ENCODE data around the gene REG4.

Gene REG4

GRCh38 chr1:119778886-119779560 lies 32.2 kb downstream of the REG4 start:
- DNase-seq = no peak

GRCh38 chr1:119778359-119778758 lies 32.9 kb downstream of the REG4 start:
- DNase-seq = no peak

GRCh38 chr1:119774746-119775490 lies 36.3 kb downstream of the REG4 start:
- DNase-seq = no peak

DNA sequence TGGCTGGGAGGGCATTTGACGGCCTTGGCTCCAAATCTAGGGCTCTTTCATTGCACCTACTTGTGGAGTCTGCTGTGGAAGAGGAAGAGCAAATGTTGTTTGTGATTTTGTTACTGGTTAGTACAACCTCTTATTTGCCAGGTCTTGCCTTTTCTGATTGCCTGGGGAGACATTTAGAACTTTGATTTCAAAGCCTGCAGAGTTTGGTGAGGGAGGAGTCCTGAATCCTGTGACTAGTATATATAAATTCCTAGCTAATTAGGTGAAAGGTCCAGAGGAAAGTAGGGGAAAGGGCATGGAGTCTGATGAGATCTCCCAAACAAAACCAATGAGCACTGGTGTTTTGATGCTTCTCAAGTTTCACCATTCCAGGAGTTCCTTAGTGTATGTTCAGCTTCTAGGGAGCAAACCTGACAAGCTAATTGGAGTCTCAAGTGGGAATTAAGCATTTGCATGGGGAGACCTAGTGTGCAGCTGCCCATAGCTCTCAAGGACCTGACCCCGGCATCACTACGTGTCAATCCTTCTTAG lies 37.5 kb downstream of the REG4 start:
- DNase-seq = peak; percentile 17

GRCh38 chr1:119772298-119772697 lies 39.0 kb downstream of the REG4 start:
- DNase-seq = no peak

- DNase-seq = no peak
Observed at GRCh38 chr1:119771770-119772169, 39.5 kb downstream of the REG4 start.

GRCh38 chr1:119771016-119771415 lies 40.2 kb downstream of the REG4 start:
- DNase-seq = no peak

DNA sequence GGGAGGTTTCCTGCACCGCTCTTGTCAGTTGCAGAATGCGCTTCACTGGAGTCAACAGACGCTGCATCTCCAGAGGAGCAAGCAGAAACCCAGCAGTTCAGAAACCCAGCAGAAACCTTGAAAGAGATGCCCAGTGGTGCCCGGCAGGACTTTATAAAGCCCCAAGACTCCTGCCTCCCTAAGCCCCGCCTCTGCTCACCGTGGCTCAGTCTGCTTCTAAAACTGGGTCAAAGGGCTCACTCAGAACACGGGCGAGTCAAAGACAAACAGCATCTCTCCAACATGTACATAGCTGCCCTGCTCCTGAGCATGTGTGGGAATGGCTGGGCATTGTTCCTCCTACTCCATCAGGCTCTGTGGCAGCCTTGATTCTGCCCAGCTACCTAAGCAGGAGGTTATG lies 42.5 kb downstream of the REG4 start, which contains the start of gene HMGCS2:
Gene HMGCS2 (minus strand): TSS at position 128 of the 400 bp plus-strand sequence. CDS start 61 bp downstream, at position 67.
- DNase-seq = no peak

GRCh38 chr1:119767486-119767885 lies 43.8 kb downstream of the REG4 start:
- no peak for DNase-seq

GRCh38 chr1:119766374-119766794 lies 44.9 kb downstream of the REG4 start:
- DNase-seq = no peak

DNA sequence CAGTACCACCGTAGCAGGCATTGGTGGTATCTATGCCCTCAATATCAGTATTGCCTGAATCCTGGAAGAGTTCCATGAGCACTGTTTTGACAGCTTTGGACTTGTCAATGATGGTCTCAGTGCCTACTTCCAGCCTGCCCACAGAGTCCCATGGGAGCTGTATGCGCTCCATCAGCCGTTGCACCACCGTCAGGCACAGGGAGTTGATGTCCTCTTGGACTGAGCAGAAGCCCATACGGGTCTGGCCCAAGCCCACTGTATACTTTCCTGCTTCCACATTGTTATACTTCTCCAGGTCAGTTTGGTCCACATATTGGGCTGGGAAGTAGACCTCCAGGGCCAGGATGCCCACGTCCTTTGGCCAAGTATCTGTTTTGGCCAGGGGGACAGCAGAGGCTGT lies 47.0 kb downstream of the REG4 start:
- DNase-seq = no peak

GRCh38 chr1:119762953-119763352 lies 48.3 kb downstream of the REG4 start:
- DNase-seq = no peak

DNA sequence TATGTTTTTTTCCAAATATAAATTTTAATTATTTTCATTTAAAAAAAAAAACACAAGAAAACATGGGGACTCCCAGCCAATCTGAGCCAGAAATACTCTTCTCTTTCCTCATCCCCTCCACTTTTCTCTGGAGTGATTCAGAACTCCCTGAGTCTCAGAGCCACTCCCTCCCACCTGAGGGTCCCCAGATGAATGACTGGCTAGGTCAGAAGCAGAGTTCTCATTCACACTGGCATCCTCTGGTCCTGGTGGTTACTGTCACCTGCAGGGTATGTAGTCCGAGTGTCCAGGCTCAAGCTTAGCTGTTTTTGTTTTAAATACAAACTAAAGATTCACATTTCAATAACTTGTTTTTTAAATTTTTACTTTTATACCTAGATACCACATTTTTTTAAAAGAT lies 48.9 kb downstream of the REG4 start:
- DNase-seq = no peak

GRCh38 chr1:119758584-119758983 lies 52.7 kb downstream of the REG4 start:
- no peak for DNase-seq

- DNase-seq = no peak
Observed at GRCh38 chr1:119752592-119752991, 58.7 kb downstream of the REG4 start.

DNA sequence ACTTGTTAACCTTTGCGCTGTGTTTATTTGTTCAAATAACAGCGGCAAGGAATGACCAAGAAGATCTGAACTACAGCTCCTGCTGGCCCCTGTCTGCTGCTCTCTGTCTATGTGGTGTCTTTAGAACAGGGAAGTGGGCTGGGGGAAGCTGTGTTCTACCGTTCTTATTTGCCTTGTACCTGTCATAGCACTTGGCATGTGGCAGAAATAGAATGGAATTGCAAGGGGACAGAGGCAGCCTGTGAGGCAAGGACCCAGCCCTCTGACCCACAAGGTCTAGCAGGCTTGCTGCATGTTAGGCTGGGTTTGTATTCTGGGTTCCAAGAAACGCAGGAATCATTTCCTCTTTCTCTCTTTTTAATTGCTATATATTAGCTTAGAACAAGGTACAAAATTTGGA lies 63.2 kb downstream of the REG4 start:
- DNase-seq = no peak

GRCh38 chr1:119747451-119747850 lies 63.8 kb downstream of the REG4 start:
- no peak for DNase-seq

GRCh38 chr1:119745034-119745433 lies 66.2 kb downstream of the REG4 start:
- no peak for DNase-seq

GRCh38 chr1:119744598-119744942 lies 66.7 kb downstream of the REG4 start:
- DNase-seq = no peak

All from DMS79 (cell line).